GM18873 (cell line): ENCODE measurements around the gene KRT35.

Source experiments
- ATAC-seq: cut with Tn5 transposase; IDR thresholded peaks from one replicate; pipeline ENCODE4 v1.9.1; 2021; ENCODE audit warnings: mild to moderate bottlenecking, moderate library complexity, moderate number of reproducible peaks; ENCODE audit not compliant: unreplicated experiment, low FRiP score

Gene KRT35

DNA sequence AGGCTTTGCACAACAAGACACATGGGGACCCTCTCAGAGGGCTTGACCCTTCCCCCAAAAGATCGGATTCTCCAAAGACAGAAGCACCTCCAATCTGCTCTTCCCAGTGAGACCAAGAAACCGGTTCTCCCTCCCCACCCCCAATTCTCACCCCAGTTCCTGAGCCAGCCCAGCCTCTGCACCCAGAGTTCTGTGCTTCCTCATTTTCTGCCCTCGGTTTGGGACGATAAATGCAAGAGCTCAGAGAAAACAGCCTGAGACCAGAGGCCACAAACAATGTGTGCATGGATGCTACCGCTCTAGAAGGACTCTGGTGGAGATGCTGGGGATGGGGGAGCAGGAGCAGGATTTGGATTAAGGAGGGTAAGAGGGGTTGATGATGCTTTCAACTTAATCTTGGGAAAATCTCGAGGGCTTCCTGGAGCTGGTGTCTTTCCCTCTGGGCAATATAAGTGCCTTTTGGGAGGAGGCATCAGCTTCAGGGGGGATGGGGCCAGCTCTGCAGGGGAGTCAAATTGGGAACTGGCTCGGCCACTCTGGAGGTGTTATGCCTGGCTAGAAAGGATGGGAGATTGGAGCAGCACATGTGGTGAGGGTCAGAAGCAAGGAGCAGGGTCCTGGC is 31.7 kb upstream of the KRT35 start:
- no peak for ATAC-seq

DNA sequence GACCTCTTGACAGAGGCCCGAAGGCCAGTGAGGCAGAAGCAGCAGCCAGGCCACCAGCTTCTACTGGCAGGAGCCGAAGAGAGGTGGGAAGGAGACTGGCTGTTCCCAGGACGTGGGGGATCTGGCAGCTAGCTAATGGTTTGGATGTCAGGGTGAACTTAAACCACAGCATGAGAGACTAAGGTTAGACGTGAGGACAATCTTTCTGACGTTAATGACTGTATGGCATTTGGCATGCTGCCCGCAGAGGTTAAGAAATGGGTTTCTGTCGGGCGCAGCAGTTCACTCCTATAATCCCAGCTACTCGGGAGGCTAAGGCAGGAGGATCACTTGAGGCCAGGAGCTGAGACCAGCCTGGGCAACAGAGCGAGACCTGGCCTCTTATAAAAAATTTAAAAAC is 30.8 kb upstream of the KRT35 start:
- ATAC-seq: no peak

DNA sequence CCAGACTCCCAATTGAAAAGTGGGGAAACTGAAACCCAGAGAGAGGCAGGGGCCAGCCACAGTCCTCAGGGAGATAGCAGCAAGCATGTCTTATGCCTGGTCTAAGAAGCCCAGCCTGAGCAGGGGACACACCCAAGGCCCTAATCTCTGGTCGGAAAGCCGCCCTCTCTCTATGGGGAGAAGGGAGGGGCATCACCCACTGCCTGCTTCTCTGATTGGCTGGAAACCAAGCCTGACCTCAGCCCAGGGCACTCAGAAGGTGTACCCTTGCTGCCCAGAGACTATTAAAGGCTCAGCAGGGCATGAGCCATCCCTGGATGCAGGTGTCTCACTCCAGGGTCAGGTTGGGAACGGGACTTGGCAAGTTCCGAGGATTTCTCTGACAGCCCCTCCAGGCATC is 30.2 kb upstream of the KRT35 start:
- no peak for ATAC-seq

- ATAC-seq: no peak
Observed at GRCh38 chr17:41510251-41511065, 29.5 kb upstream of the KRT35 start.

GRCh38 chr17:41507315-41507880 is 26.4 kb upstream of the KRT35 start:
- ATAC-seq: no peak

GRCh38 chr17:41505809-41506767 is 25.1 kb upstream of the KRT35 start:
- no peak for ATAC-seq

DNA sequence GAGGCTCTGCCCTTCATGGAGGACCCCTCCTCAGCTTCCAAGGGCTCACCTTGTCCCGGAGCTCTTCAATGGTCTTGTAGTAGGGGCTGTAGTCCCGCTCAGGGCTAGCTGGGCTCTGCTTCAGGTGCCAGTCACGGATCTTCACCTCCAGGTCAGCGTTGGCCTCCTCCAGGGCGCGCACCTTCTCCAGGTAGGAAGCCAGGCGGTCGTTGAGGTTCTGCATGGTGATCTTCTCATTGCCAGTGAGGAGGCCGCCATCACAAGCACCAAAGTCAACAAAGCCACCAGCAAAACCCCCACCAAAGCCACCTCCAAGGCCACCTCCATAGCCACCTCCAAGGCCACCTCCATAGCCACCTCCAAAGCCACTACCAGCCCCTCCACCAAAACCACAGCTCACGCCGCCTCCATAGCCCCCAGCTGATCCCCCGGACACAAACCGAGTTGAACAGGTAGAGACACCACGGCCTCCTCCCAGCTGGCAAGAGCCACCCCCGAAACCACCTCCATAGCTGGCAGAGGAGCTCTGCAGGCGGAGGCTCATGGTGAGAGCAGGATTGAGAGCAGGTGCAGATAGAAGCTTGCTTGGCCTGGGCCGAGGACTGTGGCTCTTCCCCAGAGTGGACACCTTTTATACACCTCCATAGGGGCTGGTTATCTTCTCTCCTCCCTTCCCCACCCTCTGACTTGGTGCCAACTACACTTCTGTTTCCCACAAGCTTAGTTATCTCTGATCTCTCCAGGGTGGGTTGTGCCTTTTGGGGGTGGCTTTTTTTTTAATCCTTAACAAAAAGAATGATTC is 24.3 kb upstream of the KRT35 start, which contains the start of gene KRT13:
TSS of gene KRT13 (minus strand) at position 606 of the 802 bp plus-strand sequence. CDS start at position 544, 62 bp downstream.
- no peak for ATAC-seq

- ATAC-seq: no peak
Observed at GRCh38 chr17:41504246-41504977, 23.5 kb upstream of the KRT35 start.

DNA sequence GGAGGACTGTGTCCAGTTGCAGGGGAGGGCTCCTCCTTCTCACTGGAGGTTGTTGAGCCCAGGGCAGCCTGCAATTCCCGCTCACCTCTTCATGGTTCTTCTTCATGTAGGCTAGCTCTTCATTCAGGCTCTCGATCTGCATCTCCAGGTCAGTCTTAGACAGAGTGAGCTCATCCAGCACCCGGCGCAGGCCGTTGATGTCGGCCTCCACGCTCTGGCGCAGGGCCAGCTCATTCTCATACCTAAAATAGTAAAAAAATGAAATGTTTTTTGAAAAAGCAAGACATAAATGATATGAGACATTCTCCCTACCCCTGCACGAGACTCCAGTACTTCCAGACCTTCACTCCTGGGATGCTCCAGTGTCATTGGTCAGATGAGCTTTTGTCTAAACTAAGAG is 22.3 kb upstream of the KRT35 start:
- no peak for ATAC-seq

DNA sequence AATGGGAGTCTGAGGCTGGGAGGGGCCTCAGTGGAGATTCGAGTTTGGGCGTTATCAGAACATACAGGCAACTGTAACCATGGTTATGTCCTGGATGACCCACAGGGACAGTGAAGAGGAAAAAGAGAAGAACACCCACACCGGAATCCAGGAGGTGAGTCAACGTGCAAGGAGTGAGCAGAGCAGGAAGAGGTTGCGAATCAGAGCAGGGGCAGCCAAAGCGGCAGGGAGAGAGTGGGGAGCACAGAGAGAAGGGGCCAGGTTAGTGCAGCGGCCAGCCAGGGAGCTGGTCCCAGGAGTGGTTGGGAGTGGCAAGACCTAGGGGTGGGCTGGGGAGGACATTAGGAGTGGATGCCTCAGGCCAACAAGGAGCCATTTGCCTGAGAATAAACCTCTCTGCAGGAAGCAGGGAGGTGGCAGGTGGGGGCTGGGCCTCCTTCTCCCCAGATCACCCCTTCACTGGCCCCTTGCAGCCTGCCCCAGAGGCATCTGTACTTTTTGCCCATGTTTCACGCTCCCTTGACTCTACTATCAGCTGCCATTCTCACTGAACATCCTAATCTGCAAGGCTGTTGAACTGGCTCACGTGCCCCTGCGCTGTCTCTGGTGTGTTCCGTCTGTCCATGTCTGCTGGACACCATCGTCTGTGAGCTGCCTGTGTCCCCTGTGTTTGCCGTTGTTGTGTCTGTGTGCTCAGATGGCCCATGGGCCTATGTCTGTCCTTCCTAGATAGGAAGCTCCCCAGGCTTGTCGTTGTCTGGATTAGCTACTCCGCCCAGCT is 19.4 kb upstream of the KRT35 start:
- no peak for ATAC-seq

DNA sequence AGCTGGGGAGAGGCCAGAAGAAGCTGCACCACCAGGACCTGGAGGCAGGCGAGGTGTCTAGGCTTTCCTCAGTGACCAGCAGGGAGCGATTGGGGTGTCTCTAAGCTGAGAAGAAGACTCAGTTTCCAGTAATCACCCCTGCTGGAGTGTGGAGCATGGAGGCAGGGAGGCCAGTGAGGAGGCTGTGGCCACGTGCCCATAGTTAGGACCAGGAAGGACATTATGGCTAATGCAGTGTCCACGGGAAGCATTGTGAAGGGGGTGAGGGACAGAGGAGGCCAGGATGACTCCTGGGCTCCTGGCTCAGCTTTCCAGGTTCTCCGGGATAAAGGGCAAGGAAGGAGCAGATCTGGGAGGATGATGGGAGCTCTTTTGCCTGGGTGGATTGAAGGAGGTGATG is 18.8 kb upstream of the KRT35 start:
- ATAC-seq: no peak

DNA sequence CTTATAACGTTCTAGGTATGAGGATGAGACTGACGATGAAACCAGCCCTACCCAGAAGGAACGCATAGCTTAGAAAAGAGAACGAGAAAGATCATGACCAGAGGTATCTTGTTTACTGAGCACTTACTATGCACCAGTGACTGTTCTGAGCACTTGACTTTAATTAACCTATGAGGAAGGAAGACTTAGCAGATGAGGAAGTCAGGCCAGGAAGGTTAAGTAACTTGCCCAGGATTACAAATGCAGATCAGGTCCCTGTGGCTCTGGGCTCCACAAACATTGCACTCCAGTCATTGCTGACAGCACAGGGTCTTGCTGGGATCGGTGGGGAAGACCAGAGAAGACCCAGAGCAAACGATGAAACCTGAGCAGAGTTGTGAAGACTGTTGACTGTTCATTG is 17.3 kb upstream of the KRT35 start:
- no peak for ATAC-seq

GRCh38 chr17:41496803-41497484 is 16.0 kb upstream of the KRT35 start:
- ATAC-seq: no peak

- ATAC-seq: no peak
Observed at GRCh38 chr17:41494524-41494923, 13.6 kb upstream of the KRT35 start.

GRCh38 chr17:41492771-41493170 is 11.8 kb upstream of the KRT35 start:
- no peak for ATAC-seq

GRCh38 chr17:41492351-41492750 is 11.4 kb upstream of the KRT35 start:
- no peak for ATAC-seq

DNA sequence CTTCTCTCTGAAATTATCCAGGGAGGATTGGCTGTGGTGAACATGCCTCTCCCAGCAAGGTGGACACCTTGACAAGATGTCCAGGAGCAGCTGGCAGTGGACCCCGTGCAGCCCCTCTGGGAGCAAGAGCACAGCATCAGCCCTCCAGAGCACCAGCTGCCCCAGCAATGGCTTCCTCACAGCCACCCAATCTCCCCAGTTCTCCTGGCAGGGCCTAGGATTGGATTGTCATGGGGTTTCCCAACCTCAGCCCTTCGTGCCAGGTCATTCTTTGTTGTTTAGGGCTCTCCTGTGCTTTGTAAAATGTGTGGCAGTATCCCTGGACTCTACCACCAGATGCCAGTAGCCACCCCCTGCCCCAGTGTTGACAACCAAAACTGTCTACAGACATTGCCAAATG is 10.5 kb upstream of the KRT35 start:
- ATAC-seq: no peak
